Ammon's horn (tissue), 1 donor: ENCODE results near the gene MYL3.

Source experiments
- DNase-seq: peaks from one replicate; pipeline ENCODE4 v3.0.0-alpha.2; 2016; ENCODE audit warnings: low spot score

Gene MYL3

DNA sequence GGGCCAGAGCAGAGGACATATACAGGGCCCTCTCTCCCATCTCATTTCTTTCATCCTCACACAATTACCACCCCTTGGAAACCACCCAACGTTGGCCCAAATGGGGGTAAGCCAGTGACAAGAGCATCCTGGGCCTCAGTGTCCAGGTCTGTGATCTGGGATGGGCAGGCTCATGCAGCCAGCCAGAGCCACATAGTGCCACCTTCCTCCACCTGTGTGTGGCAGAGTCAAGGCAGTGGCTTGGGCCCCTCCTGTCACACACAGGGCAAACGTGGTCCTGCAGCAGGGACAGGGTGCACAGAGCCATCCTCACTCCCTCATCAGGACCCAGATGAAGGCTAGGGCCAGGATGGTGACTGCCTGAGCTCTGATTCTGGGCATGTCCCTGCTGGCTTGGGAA lies 2.3 kb upstream of the MYL3 start:
- no peak for DNase-seq

DNA sequence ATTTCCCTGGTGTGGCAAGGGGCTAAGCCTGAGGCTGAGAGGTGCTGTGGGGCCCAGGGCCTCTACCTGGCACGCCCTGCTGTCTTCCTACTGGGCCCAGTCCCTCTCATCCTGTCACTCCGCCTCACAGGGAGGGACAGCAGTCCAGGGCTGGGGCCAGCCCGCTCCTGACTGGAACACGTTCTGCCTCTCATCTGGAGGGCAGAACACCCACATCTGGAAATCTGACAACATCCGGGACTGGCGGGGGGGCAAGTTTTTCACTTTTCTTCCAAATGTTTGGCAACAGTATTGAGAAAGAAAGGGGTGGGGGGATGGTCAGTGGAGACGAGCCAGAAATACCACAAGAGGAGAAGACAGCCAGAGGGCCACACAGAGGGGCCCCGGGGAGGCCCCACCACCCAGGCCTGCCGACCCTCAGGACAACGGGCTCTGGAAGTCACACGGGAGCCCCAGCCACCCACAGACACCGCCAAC lies 1.8 kb upstream of the MYL3 start:
- DNase-seq: no peak

DNA sequence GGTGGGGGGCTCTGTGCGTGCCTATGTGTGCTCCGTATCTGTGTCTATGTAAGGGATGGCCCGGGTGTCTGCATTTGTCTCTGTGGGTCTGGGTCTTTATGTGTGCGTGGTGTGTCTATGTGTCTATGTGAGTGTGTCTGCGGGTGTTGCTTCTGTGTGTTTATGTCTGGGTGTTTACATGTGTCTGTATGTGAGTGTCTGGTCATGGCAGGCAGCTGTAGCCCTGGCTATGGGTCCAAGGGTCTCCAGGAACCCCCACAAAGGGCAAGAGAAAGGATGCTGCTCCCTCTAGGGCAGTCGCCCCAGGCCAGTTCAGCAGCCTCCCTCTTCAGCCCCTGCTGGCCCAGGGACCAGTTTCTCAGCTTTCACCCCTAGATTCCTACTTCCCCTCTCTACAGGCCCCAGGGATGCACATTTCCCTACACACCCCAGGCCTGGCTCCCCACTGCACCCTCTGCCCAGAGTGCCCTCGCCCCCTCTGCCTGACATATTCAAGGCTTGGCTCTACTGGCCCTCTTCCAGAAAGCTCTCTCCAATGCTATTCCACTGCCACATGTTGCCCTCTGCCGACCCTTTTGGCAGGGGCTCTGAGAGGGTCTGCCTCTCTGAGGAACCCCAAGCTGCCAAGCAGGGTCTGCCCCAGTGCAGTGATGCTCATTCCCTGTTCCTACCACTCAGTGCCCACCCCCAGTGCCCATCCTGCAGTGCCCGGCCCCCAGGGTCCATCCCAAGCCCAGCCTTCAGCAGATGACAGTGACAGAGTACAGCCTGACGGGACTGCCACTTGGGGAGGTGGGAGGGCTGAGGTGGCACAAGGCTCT lies 1.0 kb upstream of the MYL3 start:
- no peak for DNase-seq

DNA sequence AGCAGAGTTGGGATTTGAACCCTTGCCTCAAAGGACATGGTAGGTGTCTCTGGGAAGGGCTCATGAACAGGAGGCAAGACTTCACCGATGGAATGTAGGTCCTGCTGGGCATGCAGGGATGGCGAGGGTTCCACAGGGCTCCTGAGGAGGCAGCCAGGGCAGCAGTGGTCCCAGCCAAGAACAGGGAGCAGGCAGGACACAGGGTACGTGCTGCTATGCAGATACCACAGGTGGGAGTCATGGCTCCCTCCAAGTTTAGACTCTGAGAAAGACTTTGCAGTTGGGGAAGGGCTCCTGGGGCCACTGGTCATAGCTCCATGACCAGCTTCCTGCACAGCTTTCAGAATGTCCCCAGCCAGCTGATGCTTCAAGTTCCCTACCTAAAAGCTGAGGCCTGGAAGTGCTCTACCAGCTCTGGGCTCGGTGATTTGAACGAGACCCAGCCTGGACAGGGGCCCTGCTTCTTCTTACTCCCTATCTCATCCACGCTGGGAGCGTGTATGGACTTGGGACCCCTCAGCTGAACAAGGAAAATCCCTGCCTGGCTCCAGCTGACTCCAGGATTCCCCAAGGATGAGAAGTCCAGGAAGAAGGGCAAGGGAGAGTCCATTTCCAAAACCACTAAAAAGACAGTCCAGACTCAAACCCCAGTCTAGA lies 747 bp downstream of the MYL3 start:
- DNase-seq: no peak

DNA sequence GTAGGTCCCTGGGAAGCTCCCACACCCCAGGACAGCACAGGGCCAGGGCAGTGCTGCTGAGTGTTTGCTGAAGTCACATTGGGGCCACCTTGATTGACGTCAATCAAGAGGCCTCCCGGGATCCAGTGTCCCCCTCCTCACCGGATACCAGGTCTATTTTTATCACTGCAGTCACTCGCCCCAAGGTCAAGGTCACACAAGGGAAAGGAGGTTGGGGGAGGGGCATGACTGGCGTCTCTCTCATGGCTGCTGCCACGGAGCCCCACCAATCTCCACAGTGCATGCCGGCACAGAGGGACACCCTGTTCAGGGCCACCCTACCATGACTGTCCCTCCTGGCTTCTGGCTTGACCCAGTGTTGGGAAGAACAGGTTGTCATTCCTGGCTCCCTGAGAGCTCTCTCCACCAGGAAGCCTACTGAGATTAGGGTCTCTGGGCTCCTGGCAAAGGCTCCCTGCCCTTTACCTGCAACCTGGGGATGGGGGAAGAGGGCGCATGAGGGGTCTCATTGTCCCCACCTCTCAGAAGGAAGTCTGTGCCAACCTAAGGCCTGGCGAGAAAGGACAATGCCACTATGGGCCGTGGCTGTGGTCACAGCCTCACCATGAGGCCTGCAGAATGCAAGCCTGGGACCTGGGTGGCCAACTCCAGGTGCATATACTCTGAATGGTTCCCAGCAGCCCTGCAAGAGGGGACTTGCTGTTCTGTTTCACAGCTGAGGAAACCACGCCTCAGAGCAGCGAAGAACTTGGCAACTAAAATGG lies 1.5 kb downstream of the MYL3 start:
- no peak for DNase-seq

DNA sequence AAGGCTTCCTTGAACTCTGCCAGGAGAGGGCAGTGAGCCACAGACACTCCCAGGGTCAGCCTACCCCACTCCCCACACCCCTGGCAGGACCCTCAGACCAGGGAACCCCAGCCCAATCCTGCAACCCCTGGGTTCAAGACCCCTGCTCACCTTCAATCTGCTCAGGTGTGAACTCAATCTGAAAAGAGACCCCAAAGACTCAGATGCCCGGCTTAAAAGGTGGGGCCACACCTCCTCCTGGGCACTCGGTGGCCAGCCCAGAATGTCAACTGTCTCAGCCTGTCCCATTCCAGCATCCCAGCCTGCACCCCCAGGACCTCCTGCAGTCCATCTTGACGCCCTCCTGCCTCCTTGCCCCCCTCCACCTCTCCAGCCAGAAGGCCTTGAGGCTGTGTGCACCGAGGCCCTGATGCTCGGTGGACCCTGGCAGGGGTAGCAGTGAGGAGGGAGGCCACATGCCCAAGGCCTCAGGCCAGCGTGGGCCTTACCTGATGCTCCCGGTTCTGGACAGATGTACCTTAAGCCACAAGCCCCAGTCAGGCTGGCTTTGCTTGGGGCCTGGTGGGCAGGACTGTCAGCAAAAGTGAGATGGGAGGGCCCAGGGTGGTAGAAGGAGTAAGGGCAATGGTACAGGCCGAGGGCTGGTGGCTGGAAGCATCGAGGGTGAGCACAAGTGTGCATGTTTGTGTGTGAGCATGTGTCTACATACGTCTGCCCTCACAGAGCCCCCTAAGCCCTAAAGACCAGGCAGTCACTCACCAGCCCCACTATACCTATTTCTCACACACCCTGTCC lies 2.2 kb downstream of the MYL3 start:
- DNase-seq: no peak

DNA sequence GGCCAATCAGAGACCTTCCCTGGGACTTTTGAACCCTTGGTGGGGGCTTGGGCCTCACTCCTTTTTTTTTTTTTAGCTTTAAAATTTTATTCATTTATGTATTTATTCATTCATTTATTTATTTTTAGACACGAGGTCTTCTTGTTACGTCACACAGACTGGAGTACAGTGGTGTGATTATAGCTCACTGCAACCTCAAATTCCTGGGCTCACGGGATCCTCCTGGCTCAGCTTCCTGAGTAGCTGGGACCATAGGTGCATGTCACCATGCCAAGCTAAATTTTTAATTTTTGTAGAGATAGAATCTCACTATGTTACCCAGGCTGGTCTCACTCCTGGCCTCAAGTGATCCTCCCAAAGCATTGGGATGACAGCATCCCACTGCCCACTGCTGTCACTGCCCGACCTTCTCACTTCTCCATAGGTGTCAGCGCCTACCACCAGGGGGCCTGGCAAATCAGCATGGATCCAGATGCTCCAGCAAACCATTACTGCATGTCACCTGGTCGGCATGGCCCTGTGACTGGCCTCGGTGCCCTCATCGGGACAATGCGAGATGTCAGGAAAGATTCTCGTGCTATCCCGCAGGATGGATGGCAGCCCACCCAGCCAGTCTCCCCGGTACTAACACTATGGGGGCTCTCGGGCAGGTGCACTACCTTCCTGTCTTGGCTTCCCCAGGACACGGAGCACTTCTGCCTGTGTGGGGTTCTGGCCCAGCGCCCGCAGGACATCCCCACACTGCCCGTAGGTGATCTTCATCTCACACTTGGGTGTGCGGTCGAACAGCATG lies 3.0 kb downstream of the MYL3 start:
- no peak for DNase-seq

DNA sequence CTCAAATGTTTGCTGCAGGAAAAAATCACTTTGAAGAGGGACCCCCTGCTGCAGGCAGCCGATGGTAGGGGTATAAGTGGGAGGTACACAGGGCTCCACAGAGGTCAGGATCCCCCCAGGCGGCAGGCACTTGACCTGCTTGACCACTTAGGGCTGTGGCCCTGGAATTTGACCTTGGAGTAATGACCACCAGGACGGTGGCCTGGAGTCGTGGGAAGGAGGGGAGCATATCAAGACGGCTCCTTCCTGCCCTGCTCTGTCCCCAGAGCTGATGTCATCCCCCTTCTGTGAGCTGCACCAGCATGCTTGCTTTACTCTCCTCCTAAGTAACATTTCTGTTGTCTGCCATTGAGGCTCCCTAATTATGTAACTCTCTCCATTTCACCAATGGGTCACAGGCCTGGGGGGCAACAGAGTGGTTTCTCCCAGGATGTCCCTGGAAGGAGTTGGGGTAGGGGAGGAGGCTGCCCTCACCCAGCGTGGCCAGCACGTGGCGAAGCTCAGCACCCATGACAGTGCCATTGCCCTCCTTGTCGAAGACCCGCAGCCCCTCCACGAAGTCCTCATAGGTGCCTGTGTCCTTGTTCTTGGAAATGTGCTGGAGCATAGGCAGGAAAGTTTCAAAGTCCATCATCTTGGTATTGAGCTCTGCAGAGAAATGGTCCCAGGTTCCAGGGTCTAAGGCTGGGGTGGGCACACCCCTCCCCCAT lies 4.1 kb downstream of the MYL3 start:
- no peak for DNase-seq

DNA sequence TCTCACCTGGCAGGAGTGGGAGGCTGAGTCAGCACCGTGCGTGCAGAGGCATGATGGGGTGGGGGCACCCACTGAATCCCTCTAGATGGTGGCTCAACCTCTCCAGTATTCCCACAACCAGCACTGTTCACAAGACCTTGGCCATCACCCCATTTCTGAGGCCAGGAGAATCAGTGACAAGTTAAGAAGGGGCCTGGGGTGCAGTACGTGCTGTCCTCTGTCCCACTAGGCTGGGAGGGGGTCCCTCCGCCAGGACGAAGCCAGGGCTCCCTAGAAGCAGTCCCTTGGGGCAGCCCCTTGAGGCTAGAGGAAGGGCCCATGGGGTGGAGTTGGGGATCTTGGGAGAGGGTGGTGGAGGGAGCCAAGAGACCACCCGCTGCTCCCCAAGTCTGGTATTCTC lies 4.8 kb downstream of the MYL3 start:
- no peak for DNase-seq

DNA sequence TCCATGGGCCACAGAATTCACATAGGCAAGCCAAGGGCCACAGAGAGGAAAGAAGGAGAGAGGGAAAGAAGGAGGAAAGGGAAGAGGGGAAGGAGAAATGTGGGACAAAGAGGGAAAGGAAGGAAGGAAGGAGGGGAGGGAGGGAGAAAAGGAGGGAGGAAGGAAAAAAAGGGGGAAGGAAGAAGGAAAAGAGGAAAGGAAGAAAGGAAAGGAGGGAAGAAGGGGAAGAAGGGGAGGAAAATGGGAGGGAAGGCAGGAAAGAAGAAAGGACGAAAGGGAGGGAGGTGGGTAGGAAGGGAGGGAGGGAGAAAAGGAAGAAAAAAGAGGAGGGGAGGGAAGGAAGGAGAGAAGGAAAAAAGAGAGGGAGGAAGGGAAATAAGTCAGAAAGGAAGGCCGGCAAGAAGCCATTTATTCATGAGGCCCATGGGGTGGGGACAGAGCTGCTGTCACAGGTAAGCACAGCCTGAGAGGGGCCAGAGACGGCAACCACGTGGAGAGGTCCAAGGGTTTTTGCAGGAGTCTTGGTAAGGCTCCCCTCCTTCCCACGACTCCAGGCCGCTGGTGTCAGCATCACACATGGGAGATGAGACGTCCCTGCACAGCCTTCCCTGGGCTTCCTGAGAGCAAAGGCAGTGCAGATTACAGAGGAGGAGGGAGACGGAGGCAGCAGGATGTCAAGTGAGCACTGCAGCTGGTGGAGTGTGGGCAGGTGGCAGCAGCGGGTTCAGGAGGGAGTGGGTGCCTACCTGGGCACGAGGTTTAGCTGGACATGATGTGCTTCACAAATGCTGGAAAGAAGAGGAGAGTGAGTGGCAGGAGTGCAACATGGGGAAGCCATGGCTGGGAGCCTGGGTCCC lies 5.5 kb downstream of the MYL3 start:
- no peak for DNase-seq

DNA sequence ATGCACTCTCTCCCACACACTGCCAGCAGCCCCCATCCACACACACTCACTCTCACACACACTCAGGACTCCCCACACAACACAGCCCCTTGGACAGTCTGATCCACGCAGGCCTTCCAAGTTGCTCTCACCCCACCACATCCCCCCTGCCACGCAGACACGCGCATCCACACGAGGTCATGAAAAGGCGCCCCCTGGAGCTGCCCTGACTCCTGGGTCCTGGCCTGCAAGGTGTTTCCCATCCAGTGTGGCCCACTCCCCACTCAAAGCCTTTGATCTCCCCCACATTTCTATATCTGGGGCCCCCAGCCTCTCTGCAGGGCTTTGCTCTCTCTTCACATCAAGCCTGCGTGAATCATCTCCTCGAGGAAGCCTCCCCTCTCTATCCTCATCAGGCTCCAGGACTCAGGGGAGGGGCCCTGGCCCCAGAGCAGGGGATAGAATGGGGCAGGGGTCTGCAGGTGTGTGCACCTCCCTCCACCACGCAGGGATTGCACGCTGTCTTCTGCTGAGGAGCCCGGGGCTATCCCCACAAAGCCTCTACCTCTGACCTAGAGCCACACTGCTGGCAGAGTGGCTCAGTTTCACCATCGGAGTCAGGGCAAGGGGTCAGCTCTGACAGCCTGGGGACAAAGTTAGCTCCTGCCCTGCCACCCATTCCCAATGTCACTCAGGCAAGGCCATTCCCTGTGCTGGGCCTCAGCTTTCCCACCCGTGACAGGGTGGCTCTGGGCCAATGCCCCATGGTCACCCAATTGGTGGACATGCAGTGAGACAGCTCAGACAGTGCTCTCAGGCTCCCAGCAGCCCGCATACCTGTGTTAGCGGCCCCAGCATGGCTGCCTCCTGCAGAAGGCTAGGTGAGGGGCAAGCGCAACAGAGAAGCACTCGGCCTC lies 6.4 kb downstream of the MYL3 start:
- DNase-seq: no peak

DNA sequence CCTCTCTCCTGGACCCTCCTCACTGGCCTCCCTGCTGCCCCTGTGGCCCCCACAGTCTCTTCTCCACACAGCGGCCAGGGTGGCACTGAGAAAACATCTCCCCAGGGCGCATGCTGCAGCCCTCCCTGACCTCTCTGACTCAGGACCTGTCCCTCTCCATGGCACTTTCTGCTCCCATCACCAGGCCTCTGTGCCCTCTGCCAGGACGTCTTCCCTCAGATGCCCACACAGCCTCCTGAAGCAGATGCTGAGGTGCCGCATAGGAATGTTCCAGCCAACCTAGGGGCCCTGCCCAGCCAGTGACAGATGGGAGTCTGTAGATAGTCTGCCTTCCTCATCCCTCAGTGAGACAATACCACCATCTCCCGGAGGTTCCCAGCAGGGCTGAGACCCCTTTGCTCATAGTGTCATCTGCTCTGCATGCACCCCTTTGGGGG lies 8.7 kb downstream of the MYL3 start:
- DNase-seq: no peak

DNA sequence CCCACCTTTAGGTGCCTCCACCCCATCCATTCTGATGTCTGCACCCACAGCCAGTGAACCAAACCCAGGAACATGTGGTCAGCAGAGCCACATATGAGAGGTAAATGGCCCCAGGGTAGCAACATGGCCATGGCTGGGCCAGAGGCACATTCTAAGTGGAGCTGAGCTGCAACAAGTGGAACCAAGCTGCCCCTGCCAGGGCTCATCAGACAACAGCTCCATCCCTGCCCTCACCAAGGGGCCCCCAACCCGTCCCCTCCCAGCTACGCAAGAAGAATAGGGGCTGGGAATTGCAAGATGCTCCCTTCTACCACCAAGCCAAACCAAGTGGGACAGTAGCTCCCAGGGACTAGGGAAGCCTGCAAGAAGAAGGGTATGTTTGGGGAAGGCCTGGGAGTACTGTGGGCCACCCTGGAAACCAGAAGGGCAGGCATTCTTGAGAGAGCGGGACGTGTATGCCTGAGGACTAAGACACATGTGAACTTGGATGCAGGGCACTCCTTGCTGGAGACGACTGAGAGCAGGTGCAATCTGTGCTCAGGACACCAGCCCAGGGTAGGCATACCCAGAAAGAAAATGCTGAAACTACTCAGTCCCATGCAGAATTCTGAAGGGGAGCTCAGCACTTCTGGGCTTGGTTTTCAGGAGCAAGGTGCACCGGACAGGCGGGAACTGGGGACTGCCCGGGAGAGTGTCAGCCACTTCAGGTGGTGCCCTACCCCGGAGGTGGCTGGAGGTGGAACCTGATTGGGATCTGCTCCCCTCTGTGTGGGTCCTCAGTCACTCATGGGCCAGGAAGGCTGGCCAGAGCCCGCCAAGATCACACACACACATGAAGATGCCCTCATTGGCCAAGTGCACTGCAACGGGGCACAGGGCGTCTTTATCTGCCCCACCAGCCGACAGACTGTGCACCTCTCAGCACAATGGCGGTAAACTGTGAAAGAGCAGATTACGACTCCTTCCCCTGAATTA lies 9.5 kb downstream of the MYL3 start:
- DNase-seq: no peak

DNA sequence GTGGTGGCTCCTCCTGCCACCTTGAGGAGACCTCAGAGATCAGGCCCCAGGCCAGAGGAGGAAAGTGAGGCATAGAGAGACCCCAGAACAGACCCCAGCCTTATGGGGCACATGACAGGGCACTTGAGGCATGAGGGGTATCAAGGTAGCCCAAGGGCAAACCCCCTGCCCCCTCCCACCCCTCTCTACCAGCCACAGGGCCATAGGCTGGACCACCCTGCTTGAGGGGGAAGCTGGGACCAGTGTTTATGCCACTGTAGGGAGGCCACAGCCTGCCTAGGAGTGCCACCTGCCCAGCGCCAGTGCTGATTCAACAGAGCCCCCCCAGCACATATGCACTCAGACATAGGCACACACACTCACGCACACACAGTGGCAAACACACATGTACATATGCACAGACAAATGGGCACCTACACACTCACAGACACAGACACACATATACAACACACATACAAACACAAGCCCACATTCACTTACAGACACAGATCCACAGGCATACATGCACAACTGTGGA lies 10.3 kb downstream of the MYL3 start:
- no peak for DNase-seq

DNA sequence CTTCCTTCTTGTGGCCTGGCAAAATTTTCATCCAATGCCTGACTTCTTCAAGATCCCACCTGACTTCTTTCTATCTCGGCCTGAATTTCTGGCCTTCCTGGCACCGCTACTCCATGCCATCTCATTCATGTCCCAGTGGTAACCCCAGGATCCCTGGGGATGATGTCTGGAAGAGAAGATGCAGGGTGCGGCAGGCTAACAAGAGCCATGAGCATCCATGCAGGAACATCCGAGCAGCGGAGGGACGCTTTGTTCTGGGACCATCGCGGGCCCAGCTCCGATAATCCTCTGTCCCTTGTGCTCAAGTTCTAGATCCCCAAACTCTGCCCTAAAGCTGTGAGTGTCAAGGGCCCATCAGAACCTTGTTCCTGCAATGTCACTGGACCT lies 10.9 kb downstream of the MYL3 start:
- no peak for DNase-seq

DNA sequence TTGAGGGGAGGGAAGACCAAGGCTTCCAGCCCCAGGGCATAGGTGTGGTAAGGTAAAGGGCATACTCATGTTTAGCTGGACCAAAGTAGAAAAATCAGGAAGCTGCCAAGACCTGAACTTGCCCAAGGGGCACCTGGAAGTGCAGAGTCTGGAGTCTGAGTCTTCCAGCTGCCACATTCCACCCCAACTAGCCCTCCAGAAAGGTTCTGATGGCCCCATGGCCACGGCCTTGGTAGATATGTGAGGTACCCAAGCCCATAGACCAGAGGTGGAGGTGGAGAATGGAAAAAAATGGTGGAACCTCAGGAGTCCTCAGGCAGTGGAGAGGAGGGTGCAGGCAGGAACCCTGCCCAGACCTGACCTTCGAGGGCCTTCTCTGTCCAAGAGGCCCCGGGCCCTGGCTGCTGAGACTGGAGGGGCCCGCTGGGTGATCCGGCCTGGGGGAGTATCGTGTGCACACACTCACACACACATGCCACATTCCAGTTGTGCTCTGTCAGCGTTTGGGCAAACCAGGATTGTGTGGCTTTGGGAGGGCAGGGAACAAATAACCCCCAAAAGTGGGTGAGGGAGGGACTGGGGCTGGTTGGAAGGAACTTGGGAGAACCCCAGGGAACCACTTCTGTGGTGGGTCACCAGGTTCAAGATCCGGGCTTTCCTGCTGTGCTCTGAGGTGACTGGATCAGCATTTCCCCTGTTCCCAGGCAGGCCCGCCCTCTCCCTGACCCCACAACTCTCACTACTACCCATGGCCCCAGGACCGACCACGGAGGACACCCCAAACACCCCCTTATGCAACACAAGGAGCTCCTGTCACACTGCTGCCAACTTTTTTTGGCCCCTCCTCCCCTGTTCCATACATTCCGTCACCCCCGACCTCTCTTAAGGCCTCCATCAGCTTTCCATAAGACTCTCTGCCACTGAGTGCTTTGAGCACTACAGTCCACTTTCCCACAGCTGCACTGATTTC lies 11.6 kb downstream of the MYL3 start:
- no peak for DNase-seq
